CD4-positive, alpha-beta memory T cell (primary cell): ENCODE measurements around the gene PHYKPL. TPM values are rescaled to one million over a fixed set of nuclear protein-coding genes. Genes with fewer than 3 reads are reported as not detected.

Experiments
- CTCF ChIA-PET: fragments of 350-600 bp; sonication (Branson Sonifier 250); formaldehyde crosslinking; loops from one replicate; lab custom pipeline; 2021; ENCODE audit warnings: inconsistent platforms; ENCODE audit not compliant: partially characterized antibody; lab: Charles Lee
- POLR2A ChIA-PET: fragments of 350-600 bp; sonication (Branson Sonifier 250); formaldehyde crosslinking; loops from one replicate; lab custom pipeline; 2021; ENCODE audit not compliant: partially characterized antibody; lab: Charles Lee
- DNase-seq, 5 donors: peaks; one replicate each; pipeline versions ENCODE4 v3.0.0 to v3.0.0-alpha.2; 2020 to 2022; ENCODE audit warnings: mixed read lengths in 1 of 5
- H3K27ac ChIP-seq: one replicate; pipeline ENCODE4 v1.7.0; 2013; ENCODE audit warnings: low read depth, low read length
- H3K27me3 ChIP-seq: 2 replicates; pipeline ENCODE4 v1.7.0; 2013; ENCODE audit warnings: mild to moderate bottlenecking, low read length, moderate library complexity; ENCODE audit not compliant: insufficient read depth
- H3K36me3 ChIP-seq: 2 replicates; pipeline ENCODE4 v1.7.0; 2013; ENCODE audit warnings: mild to moderate bottlenecking, low read length, moderate library complexity; ENCODE audit not compliant: insufficient read depth
- H3K4me1 ChIP-seq: 2 replicates; pipeline ENCODE4 v1.7.0; 2013; ENCODE audit warnings: mild to moderate bottlenecking, low read length, moderate library complexity; ENCODE audit not compliant: insufficient read depth
- H3K4me3 ChIP-seq, 2 donors: one replicate each; pipeline ENCODE4 v1.7.0; 2013; ENCODE audit warnings: low read length in 2 of 2, mild to moderate bottlenecking in 1 of 2
- H3K9me3 ChIP-seq, 2 donors: one replicate each; pipeline ENCODE4 v1.7.0; 2013; ENCODE audit warnings: low read length in 2 of 2, control low read depth in 1 of 2; ENCODE audit not compliant: control insufficient read depth in 1 of 2
- H3K27ac Mint-ChIP-seq, 7 donors: one replicate each; pipeline ENCODE4 v1.8.0; 2020 to 2021; ENCODE audit warnings: mixed read lengths in 7 of 7, mild to moderate bottlenecking in 6 of 7, inconsistent platforms in 3 of 7, moderate library complexity in 3 of 7
- H3K27me3 Mint-ChIP-seq, 2 donors: one replicate each; pipeline ENCODE4 v1.8.0; 2020 to 2021; ENCODE audit warnings: mixed read lengths in 2 of 2
- H3K36me3 Mint-ChIP-seq, 2 donors: one replicate each; pipeline ENCODE4 v1.8.0; 2020 to 2021; ENCODE audit warnings: mixed read lengths in 2 of 2, inconsistent platforms in 1 of 2, mild to moderate bottlenecking in 1 of 2
- H3K4me1 Mint-ChIP-seq, 4 donors: one replicate each; pipeline ENCODE4 v1.8.0; 2020 to 2021; ENCODE audit warnings: mixed read lengths in 4 of 4, mild to moderate bottlenecking in 1 of 4
- H3K4me3 Mint-ChIP-seq, 8 donors: one replicate each; pipeline ENCODE4 v1.8.0; 2020 to 2021; ENCODE audit warnings: mixed read lengths in 8 of 8, mild to moderate bottlenecking in 7 of 8, moderate library complexity in 6 of 8, inconsistent platforms in 3 of 8
- H3K9me3 Mint-ChIP-seq, 8 donors: one replicate each; pipeline ENCODE4 v1.8.0; 2020 to 2021; ENCODE audit warnings: mixed read lengths in 8 of 8, mild to moderate bottlenecking in 5 of 8, inconsistent platforms in 3 of 8, moderate library complexity in 1 of 8
- intact Hi-C: fragments of 100-400 bp; cut with micrococcal nuclease; formaldehyde crosslinking; loops from one replicate; pipeline ENCODE4 v1.15.1; 2023
- polyA plus RNA-seq, 2 donors: library from polyadenylated mRNA; unstranded; fragments of 300-500 nt; fragmentation: Illumina TruSeq; gene quantifications; one replicate each; pipeline ENCODE4 v1.2.3, GENCODE V29; 2021
- total RNA-seq, 2 experiments: library from RNA; stranded (reverse); gene quantifications; one replicate each; pipeline ENCODE4 v1.2.3, GENCODE V29; 2021

The PHYKPL gene
- total and polyA plus RNA-seq, 4 experiments from 2014 or later: 38.7 to 251 (median 139) TPM

- POLR2A ChIA-PET: no interaction called here
- Mint-ChIP-seq H3K9me3 (peaks cover 3 to 9% (median 5%) of the 10 kb centered on the region in 8 donors), H3K4me1 (peaks cover 0 to 8% (median 0%) of the 10 kb centered on the region in 4 donors), H3K36me3 (peaks cover 0 to 3% of the 10 kb centered on the region in 2 donors), H3K4me3 (no peak overlapping the region), H3K27ac (no peak overlapping the region), H3K27me3 (peaks cover 5 to 9% of the 10 kb centered on the region in 2 donors)
- no peak for DNase-seq
- H3K27ac ChIP-seq: no peak overlapping the region
- H3K9me3 ChIP-seq: peaks cover 0 to 2% of the 10 kb centered on the region in 2 donors
- H3K36me3 ChIP-seq: no peaks in the 10 kb centered on the region
- H3K4me1 ChIP-seq: no peaks in the 10 kb centered on the region
- no peak overlapping the region for H3K4me3 ChIP-seq
- CTCF ChIA-PET: interaction anchor here (0.6 to 0.9 kb wide), 3 partner anchors 268 to 561 kb away, joined by 3 to 4 read pairs (median 3); no protein-coding TSS in a partner anchor
- H3K27me3 ChIP-seq: no peaks in the 10 kb centered on the region
- intact Hi-C loops: no loop called here
Observed at GRCh38 chr5:178278358-178279023, 45.9 kb upstream of the PHYKPL start.

GRCh38 chr5:178277866-178278265 lies 45.3 kb upstream of the PHYKPL start:
- Mint-ChIP-seq H3K9me3 (peaks cover 0 to 5% (median 2%) of the 10 kb centered on the region in 8 donors), H3K4me3 (no peak overlapping the region), H3K36me3 (no peaks in the 10 kb centered on the region), H3K27me3 (peaks cover 3 to 6% of the 10 kb centered on the region in 2 donors), H3K4me1 (peaks cover 0 to 8% (median 0%) of the 10 kb centered on the region in 4 donors), H3K27ac (no peak overlapping the region)
- Histone ChIP-seq H3K4me3 (no peak overlapping the region), H3K27ac (no peak overlapping the region), H3K4me1 (no peaks in the 10 kb centered on the region), H3K36me3 (no peaks in the 10 kb centered on the region), H3K27me3 (no peaks in the 10 kb centered on the region), H3K9me3 (no peaks in the 10 kb centered on the region)
- ChIA-PET POLR2A (no interaction called here), CTCF (interaction anchor here (0.9 kb wide), 1 partner anchor 561 kb away, joined by 4 read pairs; no protein-coding TSS in a partner anchor)
- no peak for DNase-seq
- intact Hi-C loops: no loop called here

- DNase-seq: no peak
- H3K27me3 ChIP-seq: no peaks in the 10 kb centered on the region
- H3K36me3 Mint-ChIP-seq: no peaks in the 10 kb centered on the region
- no peak overlapping the region for H3K27ac Mint-ChIP-seq
- ChIA-PET CTCF (interaction anchor here (0.9 kb wide), 1 partner anchor 562 kb away, joined by 4 read pairs; no protein-coding TSS in a partner anchor), POLR2A (no interaction called here)
- no peak overlapping the region for H3K4me3 ChIP-seq
- no peak overlapping the region for H3K27ac ChIP-seq
- no peaks in the 10 kb centered on the region for H3K9me3 ChIP-seq
- H3K4me1 Mint-ChIP-seq: peaks cover 0 to 8% (median 0%) of the 10 kb centered on the region in 4 donors
- peaks cover 3 to 6% of the 10 kb centered on the region in 2 donors for H3K27me3 Mint-ChIP-seq
- peaks cover 0 to 5% (median 0%) of the 10 kb centered on the region in 8 donors for H3K9me3 Mint-ChIP-seq
- H3K4me1 ChIP-seq: no peaks in the 10 kb centered on the region
- no peaks in the 10 kb centered on the region for H3K36me3 ChIP-seq
- H3K4me3 Mint-ChIP-seq: no peak overlapping the region
- intact Hi-C loops: no loop called here
Observed at GRCh38 chr5:178277346-178277745, 44.7 kb upstream of the PHYKPL start.

GRCh38 chr5:178274781-178275537 lies 42.4 kb upstream of the PHYKPL start:
- ChIA-PET POLR2A (no interaction called here), CTCF (interaction anchor here (1.0 kb wide), 2 partner anchors 9 to 275 kb away, joined by 3 to 4 read pairs; no protein-coding TSS in a partner anchor)
- H3K27ac ChIP-seq: no peak overlapping the region
- no peaks in the 10 kb centered on the region for H3K36me3 ChIP-seq
- Mint-ChIP-seq H3K27ac (no peak overlapping the region), H3K4me1 (peaks cover 0 to 3% (median 0%) of the 10 kb centered on the region in 4 donors), H3K9me3 (peaks cover 0 to 5% (median 1%) of the 10 kb centered on the region in 8 donors), H3K36me3 (no peaks in the 10 kb centered on the region), H3K27me3 (peaks cover 2 to 8% of the 10 kb centered on the region in 2 donors), H3K4me3 (no peak overlapping the region)
- no peaks in the 10 kb centered on the region for H3K27me3 ChIP-seq
- intact Hi-C loops: no loop called here
- H3K4me3 ChIP-seq: no peak overlapping the region
- no peak for DNase-seq
- H3K9me3 ChIP-seq: no peaks in the 10 kb centered on the region
- no peaks in the 10 kb centered on the region for H3K4me1 ChIP-seq

GRCh38 chr5:178273665-178274541 lies 41.3 kb upstream of the PHYKPL start:
- H3K4me3 ChIP-seq: no peak overlapping the region
- no peak overlapping the region for H3K27ac ChIP-seq
- POLR2A ChIA-PET: no interaction called here
- CTCF ChIA-PET: interaction anchor here (1.0 kb wide), 2 partner anchors 10 to 276 kb away, joined by 3 to 4 read pairs; no protein-coding TSS in a partner anchor
- H3K9me3 Mint-ChIP-seq: peaks cover 0 to 5% (median 1%) of the 10 kb centered on the region in 8 donors
- no peaks in the 10 kb centered on the region for H3K36me3 Mint-ChIP-seq
- H3K4me3 Mint-ChIP-seq: no peak overlapping the region
- H3K4me1 ChIP-seq: no peaks in the 10 kb centered on the region
- H3K36me3 ChIP-seq: no peaks in the 10 kb centered on the region
- peaks cover 2 to 5% of the 10 kb centered on the region in 2 donors for H3K27me3 Mint-ChIP-seq
- no peaks in the 10 kb centered on the region for H3K27me3 ChIP-seq
- H3K4me1 Mint-ChIP-seq: no peaks in the 10 kb centered on the region
- no peaks in the 10 kb centered on the region for H3K9me3 ChIP-seq
- intact Hi-C loops: no loop called here
- no peak overlapping the region for H3K27ac Mint-ChIP-seq
- DNase-seq: no peak

- H3K9me3 ChIP-seq: no peaks in the 10 kb centered on the region
- no peak overlapping the region for H3K4me3 ChIP-seq
- POLR2A ChIA-PET: no interaction called here
- Mint-ChIP-seq H3K27me3 (peaks cover 2 to 5% of the 10 kb centered on the region in 2 donors), H3K4me1 (no peaks in the 10 kb centered on the region), H3K27ac (no peak overlapping the region), H3K4me3 (no peak overlapping the region), H3K9me3 (peaks cover 0 to 5% (median 1%) of the 10 kb centered on the region in 8 donors), H3K36me3 (no peaks in the 10 kb centered on the region)
- no peaks in the 10 kb centered on the region for H3K4me1 ChIP-seq
- CTCF ChIA-PET: no interaction called here
- DNase-seq: no peak
- H3K36me3 ChIP-seq: no peaks in the 10 kb centered on the region
- H3K27me3 ChIP-seq: no peaks in the 10 kb centered on the region
- H3K27ac ChIP-seq: no peak overlapping the region
- intact Hi-C loops: no loop called here
Observed at GRCh38 chr5:178273041-178273440, 40.4 kb upstream of the PHYKPL start.
